H1 (cell line): ENCODE data around the gene SLC26A9. TPM values are rescaled to one million over a fixed set of nuclear protein-coding genes. Genes with fewer than 3 reads are reported as not detected.

ENCODE experiments used
- CHD7 ChIP-seq: fragments of 300-600 bp; sonication (generic); IDR thresholded peaks from 2 replicates; pipeline ENCODE4 v1.7.1; 2012; ENCODE audit warnings: low read length, moderate library complexity, mild to moderate bottlenecking, inconsistent platforms; ENCODE audit not compliant: insufficient replicate concordance
- CREB1 ChIP-seq: IDR thresholded peaks from 2 replicates; pipeline ENCODE4 v1.6.1; 2012; ENCODE audit warnings: inconsistent platforms
- polyA plus RNA-seq, 7 experiments: library from polyadenylated mRNA; depleted of rRNA in 3 of 7; stranded (reverse) in 5 of 7; unstranded in 2 of 7; fragments of >200 nt in 5 of 7; fragments of 200-250 nt in 2 of 7; gene quantifications; 1 replicate in 5 of 7; 2 replicates in 1 of 7; 4 replicates in 1 of 7; pipeline versions ENCODE4 v1.2.1 to v1.2.3, GENCODE V29; 2011 to 2013; ENCODE audit warnings: missing spikeins in 2 of 7, mixed read lengths in 2 of 7
- total RNA-seq: library from RNA; stranded (reverse); fragmentation: NEBNext Ultra II Directional; extraction: Animal tissue kit (Norgen Biotek cat#: 25700); gene quantifications from 2 replicates; pipeline ENCODE4 v1.2.1, GENCODE V29; 2021

Gene SLC26A9
- total and polyA plus RNA-seq, 2 of the 8 experiments (the other 6 are each of a cell fraction or from before 2014, with no cell fraction given), result not detected

GRCh38 chr1:205990226-205990625 lies 47.0 kb upstream of the SLC26A9 start (continued):
- TF ChIP-seq CHD7 (no peak), CREB1 (no peak)
